COLO668 (cell line): ENCODE measurements around the gene ZBTB17.

ENCODE experiments used
- DNase-seq: peaks from one replicate; lab custom pipeline; 2025; ENCODE audit not compliant: unreplicated experiment; lab: John Stamatoyannopoulos, UW

Gene ZBTB17

GRCh38 chr1:15961492-15961891 is 14.4 kb downstream of the ZBTB17 start:
- DNase-seq, result no peak

GRCh38 chr1:15960808-15961207 is 15.1 kb downstream of the ZBTB17 start:
- no peak for DNase-seq

DNA sequence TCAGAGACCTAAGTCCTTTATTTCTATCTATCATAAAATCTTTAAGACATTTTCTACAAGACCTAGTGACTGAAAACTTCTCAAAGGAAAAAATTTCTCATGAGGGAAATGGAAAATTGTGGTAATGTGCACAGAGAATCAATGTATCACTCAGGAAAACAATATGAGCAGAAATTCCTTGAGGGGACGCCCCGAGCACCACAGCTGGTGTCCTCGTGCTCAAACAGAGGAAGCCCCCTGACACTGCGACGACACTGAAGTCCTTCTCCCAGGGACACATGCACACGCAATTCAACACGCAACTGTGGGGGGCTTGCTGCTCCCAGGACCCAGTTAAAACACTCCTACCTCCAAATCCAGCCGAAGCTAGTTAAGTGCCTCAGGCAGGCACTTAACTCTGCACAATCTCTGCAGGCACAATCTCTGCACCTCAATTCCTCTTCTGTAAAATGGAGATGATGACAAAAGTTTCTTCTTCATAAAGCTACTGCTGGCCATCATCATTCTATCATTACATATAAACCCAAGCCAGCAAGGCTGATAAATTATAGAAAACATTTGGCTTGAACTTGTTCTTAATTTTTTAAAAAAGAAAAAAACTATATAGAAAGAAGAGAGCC is 16.0 kb downstream of the ZBTB17 start:
- DNase-seq, result no peak

- no peak for DNase-seq
Observed at GRCh38 chr1:15959424-15959823, 16.5 kb downstream of the ZBTB17 start.

DNA sequence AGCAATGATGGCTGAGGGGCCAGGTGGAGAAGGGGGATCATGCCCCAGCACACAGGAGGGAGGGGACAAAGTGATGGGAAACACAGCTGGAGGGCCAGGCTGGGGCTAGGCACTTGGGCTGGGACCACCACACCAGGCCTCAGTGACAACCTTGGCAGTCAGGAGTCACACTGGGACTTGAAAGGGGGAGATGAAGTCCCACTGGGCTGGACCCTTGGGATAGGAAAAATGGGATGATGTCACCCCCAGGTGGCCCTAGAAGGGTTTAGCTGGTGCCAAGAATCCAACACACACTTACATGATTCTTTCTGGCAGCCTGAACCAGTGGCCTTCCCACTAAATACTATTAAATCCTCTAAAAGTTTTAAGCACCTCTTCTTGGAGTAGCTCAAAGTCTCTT is 17.1 kb downstream of the ZBTB17 start:
- DNase-seq, result no peak

DNA sequence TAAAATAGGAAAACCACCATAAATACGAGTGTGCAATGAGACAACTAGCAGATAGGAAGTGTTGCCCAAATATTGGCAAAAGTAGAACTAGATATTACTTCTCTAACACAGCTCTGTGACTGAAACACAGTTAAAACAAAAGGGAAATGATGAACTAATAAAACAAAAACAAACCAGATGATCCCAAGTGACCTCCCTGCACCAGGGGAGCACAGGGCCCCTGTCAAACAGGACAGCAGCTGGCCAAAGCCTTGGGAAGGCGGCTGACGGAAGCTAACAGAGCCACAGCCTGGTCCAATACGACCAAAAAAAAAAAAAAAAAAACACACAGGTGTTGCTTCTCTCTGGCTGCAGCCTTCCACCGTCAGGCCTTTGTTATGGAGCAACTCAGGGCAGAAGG is 17.8 kb downstream of the ZBTB17 start:
- DNase-seq, result no peak

GRCh38 chr1:15957221-15958095 is 18.4 kb downstream of the ZBTB17 start:
- DNase-seq, result no peak

DNA sequence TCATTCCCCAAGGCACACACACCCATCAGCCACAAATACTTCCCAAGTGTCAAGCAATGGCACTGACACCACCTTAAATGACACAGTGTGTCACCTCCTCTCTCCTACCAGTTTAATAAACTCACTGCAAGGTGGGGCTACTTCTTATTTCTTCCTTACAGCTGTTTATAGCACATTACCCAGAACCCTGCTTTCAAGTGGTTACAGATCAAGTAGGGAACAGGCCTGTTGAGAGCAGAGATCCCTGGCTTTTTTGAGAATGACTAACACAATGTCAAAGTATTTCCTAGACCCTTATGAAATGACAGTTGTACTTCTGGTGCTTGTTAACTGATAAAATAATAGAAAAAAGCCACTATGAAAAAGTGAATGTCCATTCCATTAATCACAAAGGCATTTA is 19.8 kb downstream of the ZBTB17 start:
- DNase-seq, result no peak

DNA sequence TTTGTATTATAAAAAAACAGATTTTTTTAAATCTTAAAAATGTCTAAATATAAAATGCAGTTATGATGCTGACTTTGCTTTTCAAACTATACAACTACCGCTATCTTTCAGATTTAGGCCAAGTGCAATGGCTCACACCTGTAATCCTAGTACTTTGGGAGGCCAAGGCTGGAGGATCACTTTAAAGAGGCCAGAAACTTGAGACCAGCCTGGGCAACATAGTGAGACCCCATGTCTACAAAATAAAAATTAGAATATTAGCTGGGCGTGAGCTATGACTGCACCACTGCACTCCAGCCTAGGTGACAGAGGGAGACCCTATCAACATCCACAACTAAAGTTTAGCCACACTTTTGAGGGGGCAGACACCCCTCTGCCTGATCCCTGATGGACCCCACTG is 20.3 kb downstream of the ZBTB17 start:
- DNase-seq, result no peak

- no peak for DNase-seq
Observed at GRCh38 chr1:15954316-15954715, 21.6 kb downstream of the ZBTB17 start.

- no peak for DNase-seq
Observed at GRCh38 chr1:15953791-15954241, 22.1 kb downstream of the ZBTB17 start.

DNA sequence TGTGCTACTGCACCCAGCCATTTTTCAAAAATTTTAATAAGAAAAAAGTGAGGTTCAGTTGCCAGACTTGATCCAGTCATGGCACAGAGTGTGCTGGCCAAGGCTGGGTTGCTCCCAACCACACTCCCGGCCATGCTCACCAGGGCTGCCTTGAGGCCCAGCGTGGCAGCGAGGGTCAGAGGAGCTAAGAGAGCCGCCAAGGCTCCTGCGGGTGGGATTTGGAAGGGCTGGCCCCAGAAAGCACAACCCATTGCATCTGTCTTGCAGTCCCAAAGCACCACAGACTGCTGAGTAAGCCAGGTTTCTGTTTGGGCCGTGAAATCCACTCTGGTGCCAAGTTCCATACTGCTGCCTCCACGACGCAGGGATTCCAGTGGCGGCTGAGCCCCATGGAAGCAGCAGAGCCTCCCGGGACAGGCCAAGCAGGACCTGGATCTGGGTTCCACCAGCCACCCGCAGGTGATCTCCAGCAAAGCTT is 22.6 kb downstream of the ZBTB17 start:
- DNase-seq, result no peak

GRCh38 chr1:15952317-15953258 is 23.3 kb downstream of the ZBTB17 start:
- DNase-seq, result no peak

DNA sequence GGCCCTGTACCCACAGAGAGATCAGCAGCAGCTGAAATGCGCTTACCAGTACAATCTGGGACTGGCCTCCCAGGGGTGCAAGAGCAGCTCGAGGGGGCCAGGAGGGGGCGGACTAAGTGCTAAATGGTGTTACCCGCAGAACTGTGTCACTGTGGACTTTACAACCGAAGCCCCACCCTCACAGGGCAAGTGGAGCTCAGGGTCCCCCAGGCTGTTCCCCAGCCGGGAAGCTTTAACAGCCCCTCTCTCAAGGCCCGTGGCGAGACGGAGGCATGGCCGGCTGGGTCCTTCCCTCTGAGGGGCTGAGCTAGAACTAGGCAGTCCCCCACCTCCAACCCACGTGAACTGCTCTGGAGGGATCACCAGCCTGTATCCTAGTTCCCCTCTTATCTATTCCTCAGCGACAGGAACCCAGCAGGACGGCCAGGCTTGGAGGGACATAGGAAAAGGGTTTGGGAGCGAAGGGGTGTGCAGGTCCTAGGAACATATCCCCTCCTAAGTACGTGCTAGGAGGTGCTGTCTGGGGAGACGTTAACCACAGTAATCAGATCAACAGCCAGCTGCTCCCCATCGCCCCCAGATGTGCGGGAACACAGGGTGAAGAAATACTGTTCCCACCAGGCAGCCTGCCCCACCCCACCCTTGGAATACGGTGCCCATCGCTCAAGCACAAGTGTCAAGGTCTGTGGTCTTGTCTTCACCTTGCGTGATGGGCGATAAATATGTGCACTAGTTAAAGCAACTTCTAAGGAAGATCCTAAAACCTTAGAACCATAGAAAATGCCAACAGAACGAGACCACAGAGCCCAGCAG is 24.4 kb downstream of the ZBTB17 start:
- no peak for DNase-seq

DNA sequence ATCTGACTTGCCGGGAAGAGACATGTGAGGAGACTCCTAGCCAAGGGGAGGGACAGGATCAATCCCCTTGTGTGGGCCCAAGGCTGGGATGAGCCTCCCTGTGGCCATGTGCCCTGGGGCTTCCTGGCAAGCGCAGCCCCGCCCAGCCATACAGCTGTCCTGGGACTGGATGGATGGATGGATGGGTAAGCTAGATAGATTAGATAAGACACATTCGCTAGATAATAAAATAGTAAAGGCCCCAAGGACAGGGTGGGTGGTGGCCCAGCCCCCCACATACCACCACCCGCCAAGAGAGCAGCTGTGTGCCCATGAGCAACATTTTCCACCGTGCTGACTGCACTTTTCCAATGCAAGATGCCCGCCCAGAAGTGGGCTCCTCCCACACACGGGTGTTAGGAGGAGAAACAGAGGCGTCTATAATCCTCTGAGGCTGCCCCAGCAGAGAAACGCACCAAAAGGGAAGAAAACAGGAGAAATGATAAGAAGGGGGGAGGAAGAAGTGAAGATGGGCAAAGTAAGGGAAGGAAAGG is 25.1 kb downstream of the ZBTB17 start:
- DNase-seq, result no peak

GRCh38 chr1:15950302-15950701 is 25.6 kb downstream of the ZBTB17 start:
- DNase-seq, result no peak

GRCh38 chr1:15949453-15950245 is 26.3 kb downstream of the ZBTB17 start:
- no peak for DNase-seq

DNA sequence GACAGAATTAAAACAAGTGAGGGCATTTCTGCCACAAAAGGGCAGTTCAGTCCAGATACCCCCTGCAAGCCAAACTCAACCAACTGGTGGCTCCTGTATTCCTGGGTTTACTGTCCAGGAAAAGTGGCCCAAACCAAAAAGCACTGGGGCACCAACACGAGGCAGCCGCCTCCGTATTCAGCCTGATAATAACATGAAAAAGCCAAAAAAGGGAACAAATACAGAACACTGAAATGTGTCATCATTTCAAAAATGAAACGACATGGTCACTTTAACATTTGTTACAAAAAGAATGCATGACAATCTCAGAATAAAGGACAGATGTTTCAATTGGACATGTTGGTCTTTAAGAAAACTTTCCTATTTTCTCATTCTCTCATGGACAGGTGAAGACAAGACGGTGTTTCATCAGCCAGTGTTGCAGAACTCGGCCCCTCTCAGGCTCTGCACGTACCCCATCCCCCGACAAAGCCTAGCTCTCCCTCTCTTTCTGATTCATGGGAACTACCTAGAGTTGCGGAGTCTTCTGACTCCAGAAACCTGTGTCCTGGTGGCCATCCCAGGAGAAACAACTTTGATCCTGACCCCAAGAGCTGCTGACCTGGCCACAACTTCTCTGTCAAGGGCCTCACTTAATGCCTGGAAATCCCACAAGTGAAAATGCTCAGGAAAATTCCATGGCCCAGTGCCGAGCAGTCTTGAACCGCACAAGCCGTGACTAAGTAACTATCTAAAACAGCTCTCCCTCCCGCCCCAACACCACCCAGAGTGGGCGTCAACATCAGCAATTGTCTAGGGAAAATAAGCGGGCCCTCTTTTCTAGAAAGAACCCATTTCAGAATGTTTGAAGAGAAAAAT is 27.1 kb downstream of the ZBTB17 start:
- DNase-seq, result no peak
